Measurements from ENCODE around the gene FGF22. TPM values are rescaled to one million over a fixed set of nuclear protein-coding genes. Genes with fewer than 3 reads are reported as not detected.

FGF22 gene
- 1 to 10 TPM in 1 of 2 donors, under 1 TPM in 1; 0.72 to 1.2 TPM for total RNA-seq
- polyA plus RNA-seq (ENCODE audit: insufficient read length in 2 of 2): 1 to 10 TPM; 2.2 to 2.5 TPM
- long read RNA-seq, donor 1, partial matches to known transcripts: 0 of 1 reads
- long read RNA-seq, donor 1, other reads (novel, unspliced or antisense): 0 of 1 reads
- long read RNA-seq, donor 2: 0 reads
- long read RNA-seq, donor 3, partial matches to known transcripts: 0 of 1 reads
- long read RNA-seq, donor 3, other reads (novel, unspliced or antisense): 0 of 1 reads
- long read RNA-seq, donor 4, partial matches to known transcripts: 0 of 1 reads
- long read RNA-seq, donor 4, other reads (novel, unspliced or antisense): 0 of 1 reads

GRCh38 chr19:639253-640160, at the start of gene FGF22:
TSS of gene FGF22 (plus strand) at chr19:639879. CDS start at chr19:639926, 47 bp downstream.
- H3K36me3 ChIP-seq (ENCODE audit: control insufficient read depth, insufficient read depth, low read length): peaks cover 39% of the 10 kb centered on the region
- no peaks in the 10 kb centered on the region for H3K9me3 ChIP-seq (ENCODE audit: control insufficient read depth, insufficient read depth, low read length)
- H3K4me1 ChIP-seq (ENCODE audit: control insufficient read depth, insufficient read depth, low read length): peaks cover 20% of the 10 kb centered on the region
- WGBS (ENCODE audit: insufficient coverage): 5% methylated on average over 109 of the region's 109 CpGs
- H3K27ac ChIP-seq (ENCODE audit: low read depth, low read length): no peak within 1 kb of the TSS
- H3K27me3 ChIP-seq (ENCODE audit: control insufficient read depth, insufficient read depth, low read length): no peaks in the 10 kb centered on the region
- H3K4me3 ChIP-seq (ENCODE audit: low read depth, low read length): peak within 1 kb of the TSS; percentile 46
- peak; percentile 33 to 96 (median 80) for DNase-seq (ENCODE audit: low read depth in 4 of 6, low spot score in 6 of 6)

- no peak overlapping the region for H3K4me3 ChIP-seq (ENCODE audit: low read depth, low read length)
- peaks cover 25% of the 10 kb centered on the region for H3K27me3 ChIP-seq (ENCODE audit: control insufficient read depth, insufficient read depth, low read length)
- DNase-seq (ENCODE audit: low read depth in 4 of 6, low spot score in 6 of 6): peak in 2 of 6 donors; percentile 47 to 50
- H3K36me3 ChIP-seq (ENCODE audit: control insufficient read depth, insufficient read depth, low read length): peaks cover 15% of the 10 kb centered on the region
- peaks cover 34% of the 10 kb centered on the region for H3K4me1 ChIP-seq (ENCODE audit: control insufficient read depth, insufficient read depth, low read length)
- no peak overlapping the region for H3K27ac ChIP-seq (ENCODE audit: low read depth, low read length)
- 1% methylated on average over 50 of the region's 50 CpGs for WGBS (ENCODE audit: insufficient coverage)
- no peaks in the 10 kb centered on the region for H3K9me3 ChIP-seq (ENCODE audit: control insufficient read depth, insufficient read depth, low read length)
Measured at GRCh38 chr19:590396-590745, 49.3 kb upstream of the FGF22 start.

- DNase-seq (ENCODE audit: low read depth in 4 of 6, low spot score in 6 of 6): no peak
- H3K27ac ChIP-seq (ENCODE audit: low read depth, low read length): no peak overlapping the region
- peaks cover 15% of the 10 kb centered on the region for H3K36me3 ChIP-seq (ENCODE audit: control insufficient read depth, insufficient read depth, low read length)
- H3K9me3 ChIP-seq (ENCODE audit: control insufficient read depth, insufficient read depth, low read length): no peaks in the 10 kb centered on the region
- H3K4me3 ChIP-seq (ENCODE audit: low read depth, low read length): no peak overlapping the region
- WGBS (ENCODE audit: insufficient coverage): 4% methylated on average over 35 of the region's 41 CpGs
- H3K4me1 ChIP-seq (ENCODE audit: control insufficient read depth, insufficient read depth, low read length): peaks cover 34% of the 10 kb centered on the region
- peaks cover 25% of the 10 kb centered on the region for H3K27me3 ChIP-seq (ENCODE audit: control insufficient read depth, insufficient read depth, low read length)
Measured at GRCh38 chr19:590750-591098, 49.0 kb upstream of the FGF22 start.

- Histone ChIP-seq H3K36me3 (ENCODE audit: control insufficient read depth, insufficient read depth, low read length) (peaks cover 21% of the 10 kb centered on the region), H3K27me3 (ENCODE audit: control insufficient read depth, insufficient read depth, low read length) (peaks cover 25% of the 10 kb centered on the region), H3K4me3 (ENCODE audit: low read depth, low read length) (peak overlapping the region; percentile 2), H3K9me3 (ENCODE audit: control insufficient read depth, insufficient read depth, low read length) (no peaks in the 10 kb centered on the region), H3K27ac (ENCODE audit: low read depth, low read length) (no peak overlapping the region), H3K4me1 (ENCODE audit: control insufficient read depth, insufficient read depth, low read length) (peaks cover 34% of the 10 kb centered on the region)
- peak in 1 of 6 donors; percentile 31 for DNase-seq (ENCODE audit: low read depth in 4 of 6, low spot score in 6 of 6)
- 30% methylated on average over 70 of the region's 75 CpGs for WGBS (ENCODE audit: insufficient coverage)
Measured at GRCh38 chr19:591099-591958, 48.4 kb upstream of the FGF22 start.

- H3K27me3 ChIP-seq (ENCODE audit: control insufficient read depth, insufficient read depth, low read length): peaks cover 25% of the 10 kb centered on the region
- whole genome bisulfite sequencing (ENCODE audit: insufficient coverage): 82% methylated on average over 12 of the region's 19 CpGs
- H3K9me3 ChIP-seq (ENCODE audit: control insufficient read depth, insufficient read depth, low read length): no peaks in the 10 kb centered on the region
- no peak overlapping the region for H3K4me3 ChIP-seq (ENCODE audit: low read depth, low read length)
- peaks cover 34% of the 10 kb centered on the region for H3K4me1 ChIP-seq (ENCODE audit: control insufficient read depth, insufficient read depth, low read length)
- H3K36me3 ChIP-seq (ENCODE audit: control insufficient read depth, insufficient read depth, low read length): peaks cover 21% of the 10 kb centered on the region
- DNase-seq (ENCODE audit: low read depth in 4 of 6, low spot score in 6 of 6): no peak
- H3K27ac ChIP-seq (ENCODE audit: low read depth, low read length): no peak overlapping the region
Measured at GRCh38 chr19:592101-592500, 47.6 kb upstream of the FGF22 start.

GRCh38 chr19:593055-593454, 46.6 kb upstream of the FGF22 start:
- Histone ChIP-seq H3K27me3 (ENCODE audit: control insufficient read depth, insufficient read depth, low read length) (peaks cover 23% of the 10 kb centered on the region), H3K27ac (ENCODE audit: low read depth, low read length) (no peak overlapping the region)
- 87% methylated on average over 18 of the region's 18 CpGs for WGBS (ENCODE audit: insufficient coverage)

GRCh38 chr19:593505-593904, 46.2 kb upstream of the FGF22 start:
- Histone ChIP-seq H3K27ac (ENCODE audit: low read depth, low read length) (no peak overlapping the region), H3K9me3 (ENCODE audit: control insufficient read depth, insufficient read depth, low read length) (no peaks in the 10 kb centered on the region), H3K4me1 (ENCODE audit: control insufficient read depth, insufficient read depth, low read length) (peaks cover 26% of the 10 kb centered on the region), H3K36me3 (ENCODE audit: control insufficient read depth, insufficient read depth, low read length) (peaks cover 21% of the 10 kb centered on the region), H3K4me3 (ENCODE audit: low read depth, low read length) (no peak overlapping the region), H3K27me3 (ENCODE audit: control insufficient read depth, insufficient read depth, low read length) (peaks cover 21% of the 10 kb centered on the region)
- no peak for DNase-seq (ENCODE audit: low read depth in 4 of 6, low spot score in 6 of 6)
- WGBS (ENCODE audit: insufficient coverage): 78% methylated on average over 6 of the region's 9 CpGs

More at GRCh38 chr19:593055-593454, 46.6 kb upstream of the FGF22 start:
- peaks cover 21% of the 10 kb centered on the region for H3K36me3 ChIP-seq (ENCODE audit: control insufficient read depth, insufficient read depth, low read length)
- no peaks in the 10 kb centered on the region for H3K9me3 ChIP-seq (ENCODE audit: control insufficient read depth, insufficient read depth, low read length)
- H3K4me1 ChIP-seq (ENCODE audit: control insufficient read depth, insufficient read depth, low read length): peaks cover 31% of the 10 kb centered on the region
- DNase-seq (ENCODE audit: low read depth in 4 of 6, low spot score in 6 of 6): no peak
- no peak overlapping the region for H3K4me3 ChIP-seq (ENCODE audit: low read depth, low read length)

- H3K4me1 ChIP-seq (ENCODE audit: control insufficient read depth, insufficient read depth, low read length): peaks cover 17% of the 10 kb centered on the region
- no peak overlapping the region for H3K4me3 ChIP-seq (ENCODE audit: low read depth, low read length)
- H3K36me3 ChIP-seq (ENCODE audit: control insufficient read depth, insufficient read depth, low read length): peaks cover 21% of the 10 kb centered on the region
- no peak for DNase-seq (ENCODE audit: low read depth in 4 of 6, low spot score in 6 of 6)
- WGBS (ENCODE audit: insufficient coverage): 71% methylated on average over 19 of the region's 24 CpGs
- no peaks in the 10 kb centered on the region for H3K9me3 ChIP-seq (ENCODE audit: control insufficient read depth, insufficient read depth, low read length)
- no peak overlapping the region for H3K27ac ChIP-seq (ENCODE audit: low read depth, low read length)
- peaks cover 14% of the 10 kb centered on the region for H3K27me3 ChIP-seq (ENCODE audit: control insufficient read depth, insufficient read depth, low read length)
Measured at GRCh38 chr19:594265-594870, 45.3 kb upstream of the FGF22 start.
